Measurements from ENCODE around the gene PPP1R2C. TPM values are rescaled to one million over a fixed set of nuclear protein-coding genes. Genes with fewer than 3 reads are reported as not detected.

The PPP1R2C gene
- total RNA-seq, 3 donors from 2014 or later, result not detected

- intact Hi-C loops (cut with DNase I; ENCODE audit: low total_unique reads), result no loop called here
- peaks cover 0 to 15% of the 10 kb centered on the region in 2 donors for H3K27me3 ChIP-seq
Observed at GRCh38 chrX:42770566-42770965, 7.4 kb downstream of the PPP1R2C start.

GRCh38 chrX:42759881-42760280, 18.1 kb downstream of the PPP1R2C start:
- H3K27me3 ChIP-seq, result peaks cover 0 to 31% of the 10 kb centered on the region in 2 donors
- no peaks in the 10 kb centered on the region for H3K36me3 ChIP-seq
- H3K4me1 ChIP-seq, result no peaks in the 10 kb centered on the region
- H3K4me3 ChIP-seq, result no peak overlapping the region
- DNase-seq (ENCODE audit: low spot score in 2 of 2), result no peak
- H3K27ac ChIP-seq, result no peak overlapping the region
- H3K9me3 ChIP-seq, result no peaks in the 10 kb centered on the region
- intact Hi-C loops (cut with DNase I; ENCODE audit: low total_unique reads), result no loop called here
- TF ChIP-seq POLR2AphosphoS5 (IDR thresholded peaks at IDR 0.05), result no peak

More at GRCh38 chrX:42770566-42770965, 7.4 kb downstream of the PPP1R2C start:
- H3K27ac ChIP-seq, result no peak overlapping the region
- TF ChIP-seq CTCF (IDR thresholded peaks at IDR 0.05) (no peak), POLR2A (IDR thresholded peaks at IDR 0.05) (no peak), POLR2AphosphoS5 (IDR thresholded peaks at IDR 0.05) (no peak)
- no peaks in the 10 kb centered on the region for H3K9me3 ChIP-seq
- H3K4me3 ChIP-seq, result no peak overlapping the region
- H3K36me3 ChIP-seq, result no peaks in the 10 kb centered on the region
- no peak for DNase-seq (ENCODE audit: low spot score in 2 of 2)
- no peaks in the 10 kb centered on the region for H3K4me1 ChIP-seq

DNA sequence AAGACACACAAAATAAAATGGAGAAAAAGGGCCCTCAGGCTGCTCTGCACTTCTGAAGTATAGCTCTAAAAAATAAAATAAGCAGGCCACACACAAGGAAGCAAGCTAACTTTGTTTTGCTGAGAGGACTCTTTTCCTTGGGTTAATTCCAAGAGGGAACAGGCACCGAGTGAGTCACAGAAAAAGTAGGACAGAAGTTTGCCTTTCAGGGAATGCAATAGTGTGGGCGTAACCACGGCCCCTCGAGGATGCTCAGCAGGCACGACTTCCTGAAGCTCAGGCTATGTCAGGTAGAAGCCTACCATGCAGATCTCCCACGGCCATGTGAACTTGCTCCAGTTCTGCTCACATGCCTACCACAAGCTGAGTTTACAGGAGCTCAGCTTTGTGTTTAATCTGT, 22.1 kb downstream of the PPP1R2C start:
- Histone ChIP-seq H3K27ac (peak overlapping the region; percentile 74 to 77), H3K27me3 (peaks cover 0 to 4% of the 10 kb centered on the region in 2 donors), H3K4me1 (no peaks in the 10 kb centered on the region), H3K4me3 (no peak overlapping the region), H3K9me3 (no peaks in the 10 kb centered on the region), H3K36me3 (no peaks in the 10 kb centered on the region)
- no peak for TF ChIP-seq POLR2AphosphoS5 (IDR thresholded peaks at IDR 0.05)
- no peak for TF ChIP-seq POLR2A (IDR thresholded peaks at IDR 0.05)
- TF ChIP-seq CTCF (IDR thresholded peaks at IDR 0.05), result no peak
- intact Hi-C loops (cut with DNase I; ENCODE audit: low total_unique reads), result no loop called here
- peak in 1 of 2 donors; percentile 37 for DNase-seq (ENCODE audit: low spot score in 2 of 2)

DNA sequence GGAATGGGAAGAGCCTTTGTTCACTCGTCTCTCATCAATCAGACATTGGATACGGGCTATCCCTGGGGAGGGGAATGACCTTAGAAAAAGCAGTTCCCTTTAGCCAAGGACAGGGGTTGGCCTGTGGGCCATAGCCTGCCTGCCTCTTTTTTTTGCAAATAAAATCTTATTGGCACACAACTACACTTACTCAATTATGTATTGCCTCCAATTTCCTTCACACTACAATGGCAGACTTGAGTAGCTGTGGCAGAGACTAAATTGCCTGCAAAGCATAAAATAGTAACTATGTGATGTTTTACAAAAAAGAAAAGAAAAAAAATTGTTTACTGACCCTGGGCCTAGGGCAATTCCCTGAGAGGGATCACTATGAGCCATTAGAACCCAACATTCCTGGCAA, 23.4 kb downstream of the PPP1R2C start:
- no peaks in the 10 kb centered on the region for H3K4me1 ChIP-seq
- H3K27ac ChIP-seq, result peak overlapping the region; percentile 74 to 77
- intact Hi-C loops (cut with DNase I; ENCODE audit: low total_unique reads), result no loop called here
- no peaks in the 10 kb centered on the region for H3K36me3 ChIP-seq
- H3K4me3 ChIP-seq, result no peak overlapping the region
- TF ChIP-seq POLR2A (IDR thresholded peaks at IDR 0.05) (no peak), CTCF (IDR thresholded peaks at IDR 0.05) (no peak), POLR2AphosphoS5 (IDR thresholded peaks at IDR 0.05) (no peak)
- DNase-seq (ENCODE audit: low spot score in 2 of 2), result no peak
- H3K9me3 ChIP-seq, result no peaks in the 10 kb centered on the region
- peaks cover 0 to 4% of the 10 kb centered on the region in 2 donors for H3K27me3 ChIP-seq

DNA sequence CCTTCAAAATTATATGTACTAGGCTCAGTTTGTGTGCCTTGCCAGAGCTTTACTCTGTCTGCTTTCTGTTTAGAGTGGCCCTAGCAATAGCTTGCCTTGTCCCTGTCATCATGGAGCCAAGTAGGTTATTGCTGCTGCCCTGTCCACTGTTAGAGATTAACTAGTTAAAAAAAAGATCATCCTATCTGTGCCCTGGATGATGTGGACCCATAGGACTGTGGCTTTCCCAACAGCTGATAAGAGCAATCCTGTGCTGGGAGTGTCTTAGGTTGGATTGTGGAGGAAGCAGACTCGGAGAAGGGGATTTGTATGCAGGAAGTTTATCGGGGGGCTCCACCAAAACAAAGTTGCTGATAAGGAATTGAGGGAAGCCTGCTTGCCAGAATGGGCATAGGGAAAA, 23.8 kb downstream of the PPP1R2C start:
- H3K36me3 ChIP-seq, result no peaks in the 10 kb centered on the region
- H3K27ac ChIP-seq, result peak overlapping the region in 1 of 2 donors; percentile 54
- TF ChIP-seq CTCF (IDR thresholded peaks at IDR 0.05) (no peak), POLR2A (IDR thresholded peaks at IDR 0.05) (no peak), POLR2AphosphoS5 (IDR thresholded peaks at IDR 0.05) (no peak)
- H3K4me1 ChIP-seq, result no peaks in the 10 kb centered on the region
- H3K9me3 ChIP-seq, result no peaks in the 10 kb centered on the region
- no peak for DNase-seq (ENCODE audit: low spot score in 2 of 2)
- intact Hi-C loops (cut with DNase I; ENCODE audit: low total_unique reads), result no loop called here
- H3K4me3 ChIP-seq, result no peak overlapping the region
- peaks cover 0 to 4% of the 10 kb centered on the region in 2 donors for H3K27me3 ChIP-seq

DNA sequence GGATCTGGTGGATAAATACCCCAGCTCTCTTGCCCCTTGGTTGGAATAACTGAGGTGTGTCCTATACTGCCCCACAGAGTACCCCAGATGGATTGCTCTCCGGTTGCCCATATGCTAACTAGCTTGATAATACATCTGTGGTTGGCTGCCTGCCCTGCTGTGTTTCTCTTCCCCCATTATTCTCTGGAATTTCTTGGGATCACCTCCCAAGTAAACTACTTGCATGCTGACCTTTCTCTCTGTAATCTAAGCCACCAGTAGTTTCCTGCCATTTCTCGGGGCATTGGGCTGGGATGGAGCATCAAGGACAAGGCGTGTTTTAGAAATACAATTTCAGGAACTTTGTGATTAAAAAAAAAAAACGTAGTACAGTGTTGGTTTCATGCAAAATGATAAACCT, 25.2 kb downstream of the PPP1R2C start:
- intact Hi-C loops (cut with DNase I; ENCODE audit: low total_unique reads), result no loop called here
- Histone ChIP-seq H3K27me3 (peaks cover 0 to 4% of the 10 kb centered on the region in 2 donors), H3K4me3 (no peak overlapping the region), H3K27ac (no peak overlapping the region), H3K4me1 (no peaks in the 10 kb centered on the region), H3K36me3 (no peaks in the 10 kb centered on the region), H3K9me3 (no peaks in the 10 kb centered on the region)
- no peak for TF ChIP-seq CTCF (IDR thresholded peaks at IDR 0.05)
- no peak for TF ChIP-seq POLR2AphosphoS5 (IDR thresholded peaks at IDR 0.05)
- TF ChIP-seq POLR2A (IDR thresholded peaks at IDR 0.05), result no peak
- DNase-seq (ENCODE audit: low spot score in 2 of 2), result no peak
